Posterior cingulate gyrus (tissue), 11 donors: ENCODE measurements around the gene POLRMT.

Experiments
- DNase-seq, 10 donors: peaks; one replicate each; pipeline versions ENCODE4 v3.0.0 to v3.0.0-alpha.2; 2020 to 2021; ENCODE audit warnings: mixed read lengths in 3 of 10
- intact Hi-C: fragments of 100-400 bp; cut with DNase I; formaldehyde crosslinking; loops from one replicate; pipeline ENCODE4 v1.15.1; 2023

Gene POLRMT

GRCh38 chr19:571566-571974, 61.8 kb downstream of the POLRMT start:
- intact Hi-C loops: loop anchor here (2.0 kb wide), 1 partner anchor 39 kb away; no protein-coding TSS in a partner anchor
- no peak for DNase-seq

- intact Hi-C loops: loop anchor here (2.0 kb wide), 1 partner anchor 38 kb away; no protein-coding TSS in a partner anchor
- DNase-seq: peak in 1 of 10 donors; percentile 76
Measured at GRCh38 chr19:570937-571565, 62.3 kb downstream of the POLRMT start.

DNA sequence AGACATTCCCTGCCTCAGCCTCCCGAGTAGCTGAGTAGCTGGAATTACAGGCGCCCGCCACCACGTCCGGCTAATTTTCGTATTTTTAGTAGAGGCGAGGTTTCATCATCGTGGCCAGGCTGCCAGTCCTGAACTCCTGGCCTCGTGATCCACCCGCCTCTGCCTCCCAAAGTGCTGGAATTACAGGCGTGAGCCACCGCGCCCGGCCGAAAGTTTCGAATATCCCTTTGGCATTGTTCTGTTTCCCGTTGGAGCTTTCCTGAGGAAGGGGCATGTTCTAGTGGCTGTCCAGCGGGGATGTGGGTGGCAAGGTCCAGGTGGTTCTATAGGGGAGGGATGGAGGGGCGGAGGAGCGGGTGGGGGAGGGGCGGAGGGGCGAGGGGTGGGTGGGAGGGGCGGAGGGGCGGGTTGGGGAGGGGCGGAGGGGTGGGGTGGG, 63.1 kb downstream of the POLRMT start:
- no peak for DNase-seq
- intact Hi-C loops: loop anchor here (2.0 kb wide), 1 partner anchor 37 kb away; no protein-coding TSS in a partner anchor

DNA sequence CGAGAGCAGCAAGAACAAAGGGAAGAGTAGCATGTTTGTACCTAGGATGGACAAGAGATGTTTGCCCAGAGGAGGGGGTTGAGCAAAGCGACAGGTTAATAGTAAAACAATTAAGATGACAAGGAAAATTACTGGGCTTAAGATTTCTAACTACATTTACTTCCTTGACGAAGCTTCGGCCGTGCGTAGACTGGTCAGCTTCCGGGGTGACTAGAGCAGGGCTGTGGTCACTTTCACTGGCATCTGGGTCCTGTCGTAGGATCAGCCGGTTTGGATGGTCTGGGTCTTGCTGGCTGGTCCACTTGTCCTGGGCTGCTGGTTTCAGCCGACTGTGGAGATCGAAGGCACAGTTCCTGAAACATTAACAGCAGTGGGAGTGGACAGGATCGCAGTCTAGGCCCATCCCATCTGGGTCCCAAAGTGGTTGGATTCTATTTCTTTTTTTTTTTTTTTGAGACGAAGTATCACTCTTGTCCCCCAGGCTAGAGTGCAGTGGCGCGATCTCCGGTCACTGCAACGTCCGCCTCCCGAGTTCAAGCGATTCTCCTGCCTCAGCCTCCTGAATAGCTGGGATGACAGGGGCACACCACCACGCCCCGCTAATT, 65.9 kb downstream of the POLRMT start:
- intact Hi-C loops: no loop called here
- no peak for DNase-seq
